Myocyte (in vitro differentiated cells): ENCODE results near the gene MRPL24. TPM values are rescaled to one million over a fixed set of nuclear protein-coding genes. Genes with fewer than 3 reads are reported as not detected.
"Not testable (repeated sequence)": the region's sequence is repeated elsewhere in the genome, so short reads cannot be mapped to it uniquely, and the experiment has no call there.

Source experiments
- DNase-seq: peaks from one replicate; pipeline ENCODE4 v3.0.0-alpha.2; 2012; ENCODE audit warnings: low read depth
- polyA plus RNA-seq: library from polyadenylated mRNA; unstranded; fragments of >200 nt; gene quantifications from one replicate; pipeline ENCODE4 v1.2.1, GENCODE V29; 2012; ENCODE audit warnings: missing spikeins
- total RNA-seq: library from RNA; depleted of rRNA; stranded (reverse); fragments of >200 nt; gene quantifications from 2 replicates; pipeline ENCODE4 v1.2.3, GENCODE V29; 2014

The MRPL24 gene
- total RNA-seq = 60.6 and 65.6 TPM in 2 replicates
- 107 TPM for polyA plus RNA-seq

GRCh38 chr1:156740741-156741480 lies at the start of gene MRPL24:
Gene MRPL24 (minus strand): TSS chr1:156741088. CDS start chr1:156738704, 2,384 bp downstream.
- DNase-seq = peak; percentile 100

- no peak for DNase-seq
Measured at GRCh38 chr1:156789621-156790318, 48.9 kb upstream of the MRPL24 start.

GRCh38 chr1:156788136-156788535 lies 47.2 kb upstream of the MRPL24 start:
- DNase-seq = no peak

GRCh38 chr1:156786640-156787039 lies 45.8 kb upstream of the MRPL24 start:
- no peak for DNase-seq

- DNase-seq = no peak
Measured at GRCh38 chr1:156785458-156785857, 44.6 kb upstream of the MRPL24 start.

GRCh38 chr1:156781585-156782186 lies 40.8 kb upstream of the MRPL24 start:
- DNase-seq = peak; percentile 65

GRCh38 chr1:156777573-156777972 lies 36.7 kb upstream of the MRPL24 start:
- no peak for DNase-seq

- DNase-seq = no peak
Measured at GRCh38 chr1:156776942-156777341, 36.1 kb upstream of the MRPL24 start.

- no peak for DNase-seq
Measured at GRCh38 chr1:156775799-156776198, 34.9 kb upstream of the MRPL24 start.

- DNase-seq = no peak
Measured at GRCh38 chr1:156773607-156774006, 32.7 kb upstream of the MRPL24 start.

GRCh38 chr1:156772728-156773497 lies 32.0 kb upstream of the MRPL24 start:
- DNase-seq = no peak

GRCh38 chr1:156772222-156772621 lies 31.3 kb upstream of the MRPL24 start:
- DNase-seq = no peak

- no peak for DNase-seq
Measured at GRCh38 chr1:156768610-156769295, 27.9 kb upstream of the MRPL24 start.

- DNase-seq = no peak
Measured at GRCh38 chr1:156767879-156768604, 27.2 kb upstream of the MRPL24 start.

GRCh38 chr1:156767101-156767878 lies 26.4 kb upstream of the MRPL24 start, which contains the start of gene PRCC:
Gene PRCC (plus strand): TSS chr1:156767535. CDS start chr1:156767772, 237 bp downstream.
- peak; percentile 100 for DNase-seq

- peak; percentile 25 for DNase-seq
Measured at GRCh38 chr1:156766298-156767100, 25.6 kb upstream of the MRPL24 start.

- no peak for DNase-seq
Measured at GRCh38 chr1:156765666-156766065, 24.8 kb upstream of the MRPL24 start.

- DNase-seq = not testable (repeated sequence)
Measured at GRCh38 chr1:156765136-156765535, 24.2 kb upstream of the MRPL24 start.

- no peak for DNase-seq
Measured at GRCh38 chr1:156760796-156761104, 19.9 kb upstream of the MRPL24 start.
